Measurements from ENCODE around the gene DLST. TPM values are rescaled to one million over a fixed set of nuclear protein-coding genes. Genes with fewer than 3 reads are reported as not detected.

Gene DLST
- total and polyA plus RNA-seq, 2 of the 4 experiments (the other 2 are of a cell fraction): 58.6 to 119 TPM

- Histone ChIP-seq H4K5ac (ENCODE audit: low read depth, low read length) (no peak overlapping the region), H2BK20ac (ENCODE audit: low read depth, low read length) (no peak overlapping the region), H3K9me1 (ENCODE audit: insufficient read depth, low read length) (no peaks in the 10 kb centered on the region), H3K79me1 (ENCODE audit: low read depth in 1 of 2, low read length in 2 of 2) (no peaks in the 10 kb centered on the region), H3K4me2 (ENCODE audit: low read depth, low read length) (no peak overlapping the region), H3K36me3 (ENCODE audit: control insufficient read depth, insufficient read depth, low read length) (no peaks in the 10 kb centered on the region), H3K4me1 (ENCODE audit: control insufficient read depth, insufficient read depth, low read length) (peaks cover 2% of the 10 kb centered on the region; the same call in 1 of the 2 replicates), H2BK5ac (ENCODE audit: low read depth, low read length, poor library complexity, severe bottlenecking) (no peak overlapping the region), H3K9ac (ENCODE audit: low read depth, low read length) (no peak overlapping the region), H2AK9ac (replicated peaks; ENCODE audit: low read depth, low read length, poor library complexity) (no peak overlapping the region), H3K9me3 (ENCODE audit: control insufficient read depth, insufficient read depth, low read length) (no peaks in the 10 kb centered on the region), H2BK15ac (ENCODE audit: low read depth, low read length) (no peak overlapping the region), H3K14ac (replicated peaks; ENCODE audit: low read depth, low read length) (no peak overlapping the region), H2BK120ac (ENCODE audit: low read depth, low read length) (no peak overlapping the region), H3K18ac (ENCODE audit: low read depth, low read length) (no peak overlapping the region), H2AFZ (replicated peaks; ENCODE audit: low read length, poor library complexity) (no peak overlapping the region), H3K4ac (ENCODE audit: low read depth, low read length) (no peak overlapping the region), H3K23ac (ENCODE audit: low read depth, low read length) (no peak overlapping the region), H3K4me3 (ENCODE audit: insufficient read depth, low read depth, low read length) (no peak overlapping the region), H2AK5ac (ENCODE audit: low read depth, low read length) (no peak overlapping the region), H4K20me1 (ENCODE audit: insufficient read depth, low read length) (no peaks in the 10 kb centered on the region), H4K91ac (ENCODE audit: insufficient read depth, low read depth, low read length) (no peak overlapping the region), H3K27ac (ENCODE audit: insufficient read depth, low read length) (no peak overlapping the region), H3K56ac (ENCODE audit: extremely low read depth, insufficient read depth, low read length) (no peak overlapping the region), H3K27me3 (ENCODE audit: control insufficient read depth, insufficient read depth, low read length) (peaks cover 7% of the 10 kb centered on the region), H4K8ac (ENCODE audit: low read depth in 2 of 2, low read length in 2 of 2) (no peak overlapping the region)
- ChIA-PET CTCF (interaction anchor here (0.7 to 1.6 kb wide), 3 partner anchors 9 to 34 kb away, joined by 4 to 8 read pairs (median 4); no protein-coding TSS in a partner anchor), POLR2A (ENCODE audit: unreplicated experiment) (interaction anchor here (0.9 kb wide), 1 partner anchor 9 kb away, joined by 3 read pairs; no protein-coding TSS in a partner anchor)
- TF ChIP-seq RAD21 (IDR thresholded peaks at IDR 0.05; ENCODE audit: low read length): no peak
- TF ChIP-seq CTCF (conservative IDR thresholded peaks at IDR 0.05; ENCODE audit: low read depth, low read length): no peak
- TF ChIP-seq POLR2A (IDR thresholded peaks at IDR 0.05; ENCODE audit: low read depth, low read length): no peak
- TF ChIP-seq MXI1 (IDR thresholded peaks at IDR 0.05; ENCODE audit: borderline replicate concordance, low read depth, low read length): no peak
- TF ChIP-seq CHD1 (IDR thresholded peaks at IDR 0.05; ENCODE audit: low read depth, low read length): no peak
- no peak for TF ChIP-seq MAZ (IDR thresholded peaks at IDR 0.05; ENCODE audit: borderline replicate concordance, low read depth, low read length)
- TF ChIP-seq MAFK (IDR thresholded peaks at IDR 0.05; ENCODE audit: low read depth, low read length): no peak
- no peak for TF ChIP-seq RCOR1 (IDR thresholded peaks at IDR 0.05; ENCODE audit: insufficient replicate concordance, low read length)
- no peak for TF ChIP-seq NFE2L2 (IDR thresholded peaks at IDR 0.05; ENCODE audit: low read depth, low read length)
- no peak for TF ChIP-seq USF2 (IDR thresholded peaks at IDR 0.05; ENCODE audit: low read depth, low read length)
- TF ChIP-seq RFX5 (IDR thresholded peaks at IDR 0.05; ENCODE audit: low read depth, low read length): no peak
- TF ChIP-seq CEBPB (IDR thresholded peaks at IDR 0.05; ENCODE audit: low read depth, low read length): no peak
- no peak for TF ChIP-seq FOS (IDR thresholded peaks at IDR 0.05; ENCODE audit: low read depth, low read length)
- WGBS, 2 experiments (ENCODE audit: extremely low coverage in 2 of 2, insufficient read length in 1 of 2): no CpG with 5 or more reads among the region's 4 CpGs
- ATAC-seq (ENCODE audit: low read depth) (no peak), DNase-seq (no peak)
- no TSS peak for BruUV-seq (replicated peaks)
- intact Hi-C loops (cut with micrococcal nuclease): no loop called here
- dilution Hi-C loops (cut with HindIII; ENCODE audit: low sequenced_read_pairs, unreplicated experiment): no loop called here
- in situ Hi-C loops (cut with MboI; ENCODE audit: low sequenced_read_pairs): no loop called here
These were observed 9.9 kb upstream of the DLST start for GRCh38 chr14:74871819-74872218.

All from IMR-90 (cell line).